K562 (cell line): ENCODE measurements around the gene TRIOBP. TPM values are rescaled to one million over a fixed set of nuclear protein-coding genes. Genes with fewer than 3 reads are reported as not detected.

Source experiments
- ATAC-seq: fragments of 200-7000 bp; cut with Tn5 transposase; 3 replicates; pipeline ENCODE4 v1.9.1; 2020; ENCODE audit warnings: moderate library complexity
- BruUV-seq: library from RNA; stranded (reverse); fragments of 400-500 nt; replicated peaks from 2 replicates; lab custom pipeline; 2021; lab: Mats Ljungman, UMichigan
- CTCF ChIA-PET: fragments of 300-600 bp; formaldehyde crosslinking; extraction: SDS; loops from one replicate; lab custom pipeline; 2021; ENCODE audit warnings: low intra/inter-chr PET ratio; lab: Yijun Ruan, JAX
- POLR2A ChIA-PET: fragments of 300-600, 350-650 bp; sonication (Branson Sonifier 250); formaldehyde crosslinking; extraction: SDS; loops from one replicate; lab custom pipeline; 2021; ENCODE audit warnings: antibody characterized with exemption, inconsistent platforms; lab: Yijun Ruan, JAX
- DNase-seq, 4 experiments: peaks; one replicate each; pipeline versions ENCODE4 v3.0.0 to v3.0.0-alpha.2; 2011 to 2018; ENCODE audit warnings: low spot score in 3 of 4, mixed read lengths in 3 of 4; ENCODE audit errors: extremely low read depth in 1 of 4
- FAIRE-seq: peaks from 2 replicates; lab custom pipeline; 2011; peaks lifted over from hg19 to GRCh38; lab: Jason Lieb, UNC
- H2AFZ ChIP-seq: 2 replicates; pipeline ENCODE4 v1.6.0; 2011; ENCODE audit warnings: low read depth, low read length, control low read depth, inconsistent platforms
- H3K27ac ChIP-seq: fragments of 200-600 bp; 3 replicates; pipeline ENCODE4 v1.8.0; 2011; ENCODE audit warnings: low read depth, mild to moderate bottlenecking, control low read depth, inconsistent platforms, low read length, moderate library complexity, mixed read lengths; ENCODE audit errors: extremely low read depth
- H3K27me3 ChIP-seq, 2 experiments: fragments of 300-600 bp in 1 of 2; 2 replicates in 1 of 2; 3 replicates in 1 of 2; pipeline versions ENCODE4 v1.6.0 to v1.8.0; 2011; ENCODE audit warnings: inconsistent platforms in 2 of 2, low read length in 2 of 2, mild to moderate bottlenecking in 1 of 2, mixed read lengths in 1 of 2, moderate library complexity in 1 of 2; ENCODE audit not compliant: control insufficient read depth in 2 of 2, insufficient read depth in 2 of 2
- H3K36me3 ChIP-seq: fragments of 300-600 bp; 3 replicates; pipeline ENCODE4 v1.8.0; 2011; ENCODE audit warnings: mild to moderate bottlenecking, low read length, inconsistent platforms; ENCODE audit not compliant: control insufficient read depth, insufficient read depth
- H3K4me1 ChIP-seq, 2 experiments: fragments of 200-600 bp in 1 of 2; replicated peaks in 1 of 2; 2 replicates in 1 of 2; 3 replicates in 1 of 2; pipeline versions ENCODE4 v1.5.1 to v1.8.0; 2011; ENCODE audit warnings: inconsistent platforms in 2 of 2, low read length in 2 of 2, mild to moderate bottlenecking in 1 of 2, mixed read lengths in 1 of 2, moderate library complexity in 1 of 2; ENCODE audit not compliant: control insufficient read depth in 2 of 2, insufficient read depth in 2 of 2
- H3K4me2 ChIP-seq: 2 replicates; pipeline ENCODE4 v1.6.1; 2011; ENCODE audit warnings: low read length, control low read depth, inconsistent platforms, mixed read lengths; ENCODE audit not compliant: insufficient read depth
- H3K4me3 ChIP-seq: fragments of 200-600 bp; sonication (generic), shearing (Covaris generic); 2 replicates; pipeline ENCODE4 v1.5.1; 2016; ENCODE audit warnings: control low read depth, inconsistent platforms
- H3K79me2 ChIP-seq: fragments of 200-600 bp; 3 replicates; pipeline ENCODE4 v1.8.0; 2011; ENCODE audit warnings: low read length, inconsistent platforms; ENCODE audit not compliant: control insufficient read depth, insufficient read depth
- H3K9ac ChIP-seq, 2 experiments: 2 replicates each; pipeline versions ENCODE4 v1.6.0 to v1.6.1; 2011; ENCODE audit warnings: low read depth in 2 of 2, low read length in 2 of 2, control low read depth in 1 of 2, inconsistent platforms in 1 of 2, mild to moderate bottlenecking in 1 of 2, mixed read lengths in 1 of 2; ENCODE audit not compliant: insufficient read depth in 1 of 2
- H3K9me1 ChIP-seq: one replicate; pipeline ENCODE4 v1.6.0; 2011; ENCODE audit warnings: inconsistent platforms, mild to moderate bottlenecking, low read length, moderate library complexity; ENCODE audit not compliant: control insufficient read depth, insufficient read depth
- H3K9me3 ChIP-seq: replicated peaks from 2 replicates; pipeline ENCODE4 v1.5.1; 2011; ENCODE audit warnings: low read depth, low read length, inconsistent platforms; ENCODE audit not compliant: control insufficient read depth, insufficient read depth
- H4K20me1 ChIP-seq: replicated peaks from 2 replicates; pipeline ENCODE4 v1.6.1; 2011; ENCODE audit warnings: low read length, inconsistent platforms, mixed read lengths; ENCODE audit not compliant: control insufficient read depth, insufficient read depth
- BCOR ChIP-seq: fragments of 450-650 bp; IDR thresholded peaks from 2 replicates; pipeline ENCODE4 v1.6.1; 2016
- ESRRA ChIP-seq: fragments of 450-650 bp; IDR thresholded peaks from 2 replicates; pipeline ENCODE4 v1.6.1; 2014; ENCODE audit warnings: low read depth, mild to moderate bottlenecking, moderate library complexity, borderline replicate concordance
- JUN ChIP-seq, 2 experiments: sonication (generic) in 1 of 2; formaldehyde crosslinking in 1 of 2; IDR thresholded peaks; 2 replicates each; pipeline versions ENCODE4 v1.6.1 to v1.8.0; 2012 to 2022; ENCODE audit warnings: borderline replicate concordance in 2 of 2, mild to moderate bottlenecking in 2 of 2, improper control_type of control experiment in 1 of 2, low read depth in 1 of 2, low read length in 1 of 2, missing genetic modification reagents in 1 of 2
- KLF10 ChIP-seq: fragments of 250-450 bp; sonication (Bioruptor Pico); IDR thresholded peaks from 2 replicates; pipeline ENCODE4 v1.6.1; 2021; ENCODE audit warnings: matching md5 sums
- PML ChIP-seq: IDR thresholded peaks from 2 replicates; pipeline ENCODE4 v1.6.1; 2012; ENCODE audit warnings: low read length, inconsistent platforms
- RBM25 ChIP-seq: fragments of 200-400 bp; formaldehyde crosslinking; IDR thresholded peaks from 2 replicates; pipeline ENCODE4 v1.6.1; 2018; ENCODE audit warnings: low read length, low read depth, moderate library complexity; ENCODE audit not compliant: severe bottlenecking
- ZKSCAN3 ChIP-seq: fragments of 250-450 bp; sonication (Bioruptor Pico); IDR thresholded peaks from 2 replicates; pipeline ENCODE4 v1.4.0; 2020
- WGBS: fragments of 100-300 bp; shearing (Covaris generic); methylation state at CpG from one replicate; pipeline ENCODE4 v1.1.6; 2016; ENCODE audit warnings: low coverage, mixed read lengths; ENCODE audit not compliant: insufficient coverage; ENCODE audit errors: missing lambda C conversion rate; 5-methylcytosine and 5-hydroxymethylcytosine counted together
- in situ Hi-C: fragments of 300-500 bp; cut with MboI; formaldehyde crosslinking; loops from 4 replicates; pipeline ENCODE4 v1.15.0; 2018; ENCODE audit warnings: inconsistent platforms, mixed read lengths
- intact Hi-C: fragments of 100-400 bp; cut with micrococcal nuclease; formaldehyde crosslinking; loops from 2 replicates; pipeline ENCODE4 v1.14.2; 2022
- polyA plus RNA-seq, 8 experiments: library from polyadenylated mRNA; depleted of rRNA in 4 of 8; stranded (reverse) in 5 of 8; unstranded in 3 of 8; fragments of >200 nt; fragmentation: Nextera tagmentation in 2 of 8; fragmentation: Illumina TruSeq in 1 of 8; extraction: Ambion mirVana in 2 of 8; extraction: Trizol in 1 of 8; gene quantifications; 2 replicates each; pipeline versions ENCODE4 v1.2.1 to v1.2.3, GENCODE V29; 2011 to 2014; ENCODE audit warnings: inconsistent platforms in 1 of 8, missing spikeins in 1 of 8
- total RNA-seq, 7 experiments: library from RNA; depleted of rRNA in 6 of 7; stranded (reverse); fragments of >200 nt in 6 of 7; fragmentation: Illumina TruSeq in 2 of 7; extraction: Trizol in 2 of 7; gene quantifications; 2 replicates each; pipeline versions ENCODE4 v1.2.1 to v1.2.3, GENCODE V29; 2011 to 2021; ENCODE audit warnings: low replicate concordance in 1 of 7
- TF ChIP-seq, protein P1 (sequence below), 2 experiments: fragments of 200-800 bp in 1 of 2; sonication (Bioruptor generic) in 1 of 2; sonication (generic) in 1 of 2; formaldehyde crosslinking in 1 of 2; IDR thresholded peaks in 1 of 2; conservative IDR thresholded peaks in 1 of 2; 2 replicates each; pipeline versions ENCODE4 v1.5.0 to v1.6.1; 2016 to 2020; ENCODE audit warnings: missing compliant biosample characterization in 1 of 2, missing genetic modification characterization in 1 of 2, missing genetic modification reagents in 1 of 2
- TF ChIP-seq, protein P2 (sequence below): sonication (generic); formaldehyde crosslinking; IDR thresholded peaks from 2 replicates; pipeline ENCODE4 v1.8.0; 2022; ENCODE audit warnings: mild to moderate bottlenecking, missing genetic modification reagents
- TF ChIP-seq, protein P3 (sequence below): fragments of 450-650 bp; IDR thresholded peaks from 2 replicates; pipeline ENCODE4 v1.6.1; 2016; ENCODE audit warnings: low read depth

TRIOBP gene
- total and polyA plus RNA-seq, 9 of the 15 experiments (the other 6 are each of a cell fraction or from before 2014, with no cell fraction given) = 0.24 to 13.8 (median 5.5) TPM

DNA sequence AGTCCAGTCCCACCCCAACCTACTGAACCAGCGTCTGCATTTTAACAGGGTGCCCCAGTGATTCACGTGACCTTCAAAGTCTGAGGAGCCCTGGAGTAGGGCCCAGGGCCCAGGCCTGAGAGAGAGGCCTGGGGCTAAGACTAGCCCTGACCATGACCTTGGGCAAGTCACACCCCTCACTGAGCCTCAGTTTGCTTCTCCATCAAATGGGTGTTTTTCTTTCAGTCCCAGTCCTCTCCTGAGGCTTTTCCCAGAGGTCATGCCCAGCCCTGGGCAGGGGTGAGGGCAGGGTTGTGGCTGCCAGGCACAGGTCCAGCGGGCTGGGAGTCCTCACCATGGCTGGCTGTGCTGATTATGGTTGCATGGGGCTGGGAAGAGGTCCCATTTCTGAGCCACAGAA, 77.9 kb downstream of the TRIOBP start:
- ChIA-PET CTCF (no interaction called here), POLR2A (no interaction called here)
- Histone ChIP-seq H3K4me2 (no peak overlapping the region), H3K27me3 (no peaks in the 10 kb centered on the region), H3K4me1 (peaks cover 5 to 7% of the 10 kb centered on the region in 2 experiments; a peak in 3 of 5 replicates)
- in situ Hi-C loops = no loop called here
- no peak for FAIRE-seq
- BruUV-seq = no TSS peak
- TF ChIP-seq JUN (IDR thresholded peaks at IDR 0.05; ENCODE audit: borderline replicate concordance, low read depth, low read length) (no peak), JUN (CRISPR knock-in tag; IDR thresholded peaks at IDR 0.05; ENCODE audit: borderline replicate concordance) (no peak), ESRRA (peak; percentile 78), RBM25 (peak; percentile 63), KLF10 (no peak), PML (no peak), BCOR (peak; percentile 31; the same call in 1 of the 2 replicates), ZKSCAN3 (CRISPR knock-in tag) (no peak)
- TF ChIP-seq, protein P1, sequence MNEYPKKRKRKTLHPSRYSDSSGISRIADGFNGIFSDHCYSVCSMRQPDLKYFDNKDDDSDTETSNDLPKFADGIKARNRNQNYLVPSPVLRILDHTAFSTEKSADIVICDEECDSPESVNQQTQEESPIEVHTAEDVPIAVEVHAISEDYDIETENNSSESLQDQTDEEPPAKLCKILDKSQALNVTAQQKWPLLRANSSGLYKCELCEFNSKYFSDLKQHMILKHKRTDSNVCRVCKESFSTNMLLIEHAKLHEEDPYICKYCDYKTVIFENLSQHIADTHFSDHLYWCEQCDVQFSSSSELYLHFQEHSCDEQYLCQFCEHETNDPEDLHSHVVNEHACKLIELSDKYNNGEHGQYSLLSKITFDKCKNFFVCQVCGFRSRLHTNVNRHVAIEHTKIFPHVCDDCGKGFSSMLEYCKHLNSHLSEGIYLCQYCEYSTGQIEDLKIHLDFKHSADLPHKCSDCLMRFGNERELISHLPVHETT (CRISPR knock-in tag; conservative IDR thresholded peaks at IDR 0.05 in 1 of 2, IDR thresholded peaks at IDR 0.05 in 1 of 2) = no peak
- TF ChIP-seq, protein P2, sequence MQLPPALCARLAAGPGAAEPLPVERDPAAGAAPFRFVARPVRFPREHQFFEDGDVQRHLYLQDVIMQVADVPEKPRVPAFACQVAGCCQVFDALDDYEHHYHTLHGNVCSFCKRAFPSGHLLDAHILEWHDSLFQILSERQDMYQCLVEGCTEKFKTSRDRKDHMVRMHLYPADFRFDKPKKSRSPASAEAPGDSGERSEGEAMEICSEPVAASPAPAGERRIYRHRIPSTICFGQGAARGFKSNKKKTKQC (CRISPR knock-in tag) = no peak
- TF ChIP-seq, protein P3, sequence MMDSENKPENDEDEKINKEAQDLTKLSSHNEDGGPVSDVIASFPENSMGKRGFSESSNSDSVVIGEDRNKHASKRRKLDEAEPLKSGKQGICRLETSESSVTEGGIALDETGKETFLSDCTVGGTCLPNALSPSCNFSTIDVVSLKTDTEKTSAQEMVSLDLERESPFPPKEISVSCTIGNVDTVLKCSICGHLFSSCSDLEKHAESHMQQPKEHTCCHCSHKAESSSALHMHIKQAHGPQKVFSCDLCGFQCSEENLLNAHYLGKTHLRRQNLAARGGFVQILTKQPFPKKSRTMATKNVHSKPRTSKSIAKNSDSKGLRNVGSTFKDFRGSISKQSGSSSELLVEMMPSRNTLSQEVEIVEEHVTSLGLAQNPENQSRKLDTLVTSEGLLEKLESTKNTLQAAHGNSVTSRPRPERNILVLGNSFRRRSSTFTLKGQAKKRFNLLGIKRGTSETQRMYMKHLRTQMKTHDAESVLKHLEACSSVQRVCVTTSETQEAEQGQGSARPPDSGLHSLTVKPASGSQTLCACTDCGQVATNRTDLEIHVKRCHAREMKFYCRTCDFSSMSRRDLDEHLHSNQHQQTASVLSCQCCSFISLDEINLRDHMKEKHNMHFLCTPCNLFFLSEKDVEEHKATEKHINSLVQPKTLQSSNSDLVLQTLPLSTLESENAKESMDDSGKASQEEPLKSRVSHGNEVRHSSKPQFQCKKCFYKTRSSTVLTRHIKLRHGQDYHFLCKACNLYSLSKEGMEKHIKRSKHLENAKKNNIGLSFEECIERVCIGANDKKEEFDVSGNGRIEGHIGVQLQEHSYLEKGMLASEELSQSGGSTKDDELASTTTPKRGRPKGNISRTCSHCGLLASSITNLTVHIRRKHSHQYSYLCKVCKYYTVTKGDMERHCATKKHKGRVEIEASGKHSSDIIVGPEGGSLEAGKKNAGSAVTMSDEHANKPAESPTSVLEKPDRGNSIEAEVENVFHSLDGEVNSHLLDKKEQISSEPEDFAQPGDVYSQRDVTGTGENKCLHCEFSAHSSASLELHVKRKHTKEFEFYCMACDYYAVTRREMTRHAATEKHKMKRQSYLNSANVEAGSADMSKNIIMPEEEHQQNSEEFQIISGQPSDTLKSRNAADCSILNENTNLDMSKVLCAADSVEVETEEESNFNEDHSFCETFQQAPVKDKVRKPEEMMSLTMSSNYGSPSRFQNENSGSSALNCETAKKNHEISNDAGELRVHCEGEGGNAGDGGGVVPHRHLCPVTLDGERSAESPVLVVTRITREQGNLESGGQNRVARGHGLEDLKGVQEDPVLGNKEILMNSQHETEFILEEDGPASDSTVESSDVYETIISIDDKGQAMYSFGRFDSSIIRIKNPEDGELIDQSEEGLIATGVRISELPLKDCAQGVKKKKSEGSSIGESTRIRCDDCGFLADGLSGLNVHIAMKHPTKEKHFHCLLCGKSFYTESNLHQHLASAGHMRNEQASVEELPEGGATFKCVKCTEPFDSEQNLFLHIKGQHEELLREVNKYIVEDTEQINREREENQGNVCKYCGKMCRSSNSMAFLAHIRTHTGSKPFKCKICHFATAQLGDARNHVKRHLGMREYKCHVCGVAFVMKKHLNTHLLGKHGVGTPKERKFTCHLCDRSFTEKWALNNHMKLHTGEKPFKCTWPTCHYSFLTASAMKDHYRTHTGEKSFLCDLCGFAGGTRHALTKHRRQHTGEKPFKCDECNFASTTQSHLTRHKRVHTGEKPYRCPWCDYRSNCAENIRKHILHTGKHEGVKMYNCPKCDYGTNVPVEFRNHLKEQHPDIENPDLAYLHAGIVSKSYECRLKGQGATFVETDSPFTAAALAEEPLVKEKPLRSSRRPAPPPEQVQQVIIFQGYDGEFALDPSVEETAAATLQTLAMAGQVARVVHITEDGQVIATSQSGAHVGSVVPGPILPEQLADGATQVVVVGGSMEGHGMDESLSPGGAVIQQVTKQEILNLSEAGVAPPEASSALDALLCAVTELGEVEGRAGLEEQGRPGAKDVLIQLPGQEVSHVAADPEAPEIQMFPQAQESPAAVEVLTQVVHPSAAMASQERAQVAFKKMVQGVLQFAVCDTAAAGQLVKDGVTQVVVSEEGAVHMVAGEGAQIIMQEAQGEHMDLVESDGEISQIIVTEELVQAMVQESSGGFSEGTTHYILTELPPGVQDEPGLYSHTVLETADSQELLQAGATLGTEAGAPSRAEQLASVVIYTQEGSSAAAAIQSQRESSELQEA = no peak
- TF ChIP-seq, all 486 proteins: peak for 3
- intact Hi-C loops = no loop called here
- Histone ChIP-seq H3K36me3 (no peaks in the 10 kb centered on the region), H3K9me3 (no peaks in the 10 kb centered on the region), H3K27ac (no peak overlapping the region), H3K4me3 (no peak overlapping the region), H3K9ac (no peak overlapping the region), H4K20me1 (no peaks in the 10 kb centered on the region), H3K79me2 (no peaks in the 10 kb centered on the region), H2AFZ (no peak overlapping the region), H3K9me1 (no peaks in the 10 kb centered on the region)
- no peak for DNase-seq
- 65% methylated on average over 3 of the region's 3 CpGs for WGBS
- no peak for ATAC-seq
